Loucy (cell line): ENCODE measurements around the gene SHOX.

Source experiments
- H2AFZ ChIP-seq: fragments of 200-600 bp; sonication (generic); 2 replicates; pipeline ENCODE4 v1.6.0; 2016; ENCODE audit warnings: antibody characterized with exemption, mild to moderate bottlenecking, low read length, moderate library complexity
- H3F3A ChIP-seq: fragments of 200-600 bp; 2 replicates; pipeline ENCODE4 v1.6.0; 2016; ENCODE audit warnings: antibody characterized with exemption, low read depth, mild to moderate bottlenecking
- H3K27me3 ChIP-seq: fragments of 200-600 bp; sonication (generic); 2 replicates; pipeline ENCODE4 v1.6.1; 2014; ENCODE audit warnings: low read length, mild to moderate bottlenecking; ENCODE audit not compliant: insufficient read depth, poor library complexity, severe bottlenecking
- H3K36me3 ChIP-seq: fragments of 200-600 bp; sonication (generic); 2 replicates; pipeline ENCODE4 v1.6.1; 2016; ENCODE audit warnings: low read length; ENCODE audit not compliant: insufficient read depth
- H3K4me1 ChIP-seq: fragments of 200-600 bp; sonication (generic); 2 replicates; pipeline ENCODE4 v1.5.1; 2014; ENCODE audit warnings: low read length, mild to moderate bottlenecking; ENCODE audit not compliant: insufficient read depth, poor library complexity, severe bottlenecking
- H3K4me2 ChIP-seq: fragments of 200-600 bp; sonication (generic); 2 replicates; pipeline ENCODE4 v1.6.0; 2014; ENCODE audit warnings: antibody characterized with exemption, low read length, low read depth, mild to moderate bottlenecking; ENCODE audit not compliant: poor library complexity, severe bottlenecking
- H3K4me3 ChIP-seq: fragments of 200-600 bp; sonication (generic); 2 replicates; pipeline ENCODE4 v1.5.1; 2014; ENCODE audit warnings: low read length, mild to moderate bottlenecking, mixed read lengths; ENCODE audit not compliant: poor library complexity, severe bottlenecking
- H3K79me2 ChIP-seq: fragments of 200-600 bp; sonication (generic); 2 replicates; pipeline ENCODE4 v1.6.1; 2014; ENCODE audit warnings: low read length; ENCODE audit not compliant: insufficient read depth
- H3K9ac ChIP-seq: fragments of 200-600 bp; sonication (generic); 2 replicates; pipeline ENCODE4 v1.6.0; 2014; ENCODE audit warnings: mild to moderate bottlenecking, low read depth, low read length, moderate library complexity; ENCODE audit not compliant: poor library complexity, severe bottlenecking
- H3K9me2 ChIP-seq: fragments of 200-600 bp; sonication (generic); replicated peaks from 2 replicates; pipeline ENCODE4 v1.6.1; 2016; ENCODE audit warnings: low read depth, low read length, mixed read lengths
- H3K9me3 ChIP-seq: fragments of 200-600 bp; sonication (generic); 2 replicates; pipeline ENCODE4 v1.6.1; 2014; ENCODE audit warnings: mild to moderate bottlenecking, antibody characterized with exemption, low read length, low read depth; ENCODE audit not compliant: insufficient read depth
- H4K20me1 ChIP-seq: fragments of 200-600 bp; sonication (generic); 2 replicates; pipeline ENCODE4 v1.6.0; 2014; ENCODE audit warnings: antibody characterized with exemption, low read length, mild to moderate bottlenecking; ENCODE audit not compliant: insufficient read depth, poor library complexity, severe bottlenecking
- EZH2phosphoT487 ChIP-seq: fragments of 200-600 bp; IDR thresholded peaks from 2 replicates; pipeline ENCODE4 v1.6.1; 2018; ENCODE audit warnings: antibody characterized with exemption, mild to moderate bottlenecking, moderate library complexity, borderline replicate concordance
- TF ChIP-seq, protein P1 (sequence below): fragments of 200-600 bp; sonication (generic); conservative IDR thresholded peaks from 2 replicates; pipeline ENCODE4 v1.5.1; 2014; ENCODE audit warnings: mild to moderate bottlenecking, antibody characterized with exemption, low read length

Gene SHOX

DNA sequence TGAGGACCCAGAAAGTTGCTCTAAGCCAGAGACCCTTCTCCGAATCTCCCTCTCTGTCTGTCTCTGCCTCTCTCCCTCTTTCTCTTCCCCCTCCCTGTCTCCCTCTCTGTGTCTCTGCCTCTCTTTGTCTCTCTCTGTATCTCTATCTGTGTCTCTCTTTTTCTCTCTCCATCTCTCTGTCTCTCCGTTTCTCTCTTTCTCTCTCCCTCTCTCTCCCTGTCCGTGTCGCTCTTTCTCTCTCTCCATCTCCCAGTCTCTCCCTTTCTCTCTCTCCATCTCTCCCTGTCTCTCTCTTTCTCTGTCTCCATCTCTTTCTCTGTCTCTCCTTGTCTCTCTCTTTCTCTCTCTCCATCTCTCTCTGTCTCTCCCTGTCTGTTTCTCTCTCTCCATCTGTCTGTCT, 2.6 kb upstream of the SHOX start:
- H3K9ac ChIP-seq = no peak overlapping the region
- H3K27me3 ChIP-seq = no peaks in the 10 kb centered on the region
- no peaks in the 10 kb centered on the region for H3K79me2 ChIP-seq
- H2AFZ ChIP-seq = no peak overlapping the region
- H3K4me3 ChIP-seq = no peak overlapping the region
- TF ChIP-seq, protein P1, sequence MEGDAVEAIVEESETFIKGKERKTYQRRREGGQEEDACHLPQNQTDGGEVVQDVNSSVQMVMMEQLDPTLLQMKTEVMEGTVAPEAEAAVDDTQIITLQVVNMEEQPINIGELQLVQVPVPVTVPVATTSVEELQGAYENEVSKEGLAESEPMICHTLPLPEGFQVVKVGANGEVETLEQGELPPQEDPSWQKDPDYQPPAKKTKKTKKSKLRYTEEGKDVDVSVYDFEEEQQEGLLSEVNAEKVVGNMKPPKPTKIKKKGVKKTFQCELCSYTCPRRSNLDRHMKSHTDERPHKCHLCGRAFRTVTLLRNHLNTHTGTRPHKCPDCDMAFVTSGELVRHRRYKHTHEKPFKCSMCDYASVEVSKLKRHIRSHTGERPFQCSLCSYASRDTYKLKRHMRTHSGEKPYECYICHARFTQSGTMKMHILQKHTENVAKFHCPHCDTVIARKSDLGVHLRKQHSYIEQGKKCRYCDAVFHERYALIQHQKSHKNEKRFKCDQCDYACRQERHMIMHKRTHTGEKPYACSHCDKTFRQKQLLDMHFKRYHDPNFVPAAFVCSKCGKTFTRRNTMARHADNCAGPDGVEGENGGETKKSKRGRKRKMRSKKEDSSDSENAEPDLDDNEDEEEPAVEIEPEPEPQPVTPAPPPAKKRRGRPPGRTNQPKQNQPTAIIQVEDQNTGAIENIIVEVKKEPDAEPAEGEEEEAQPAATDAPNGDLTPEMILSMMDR = no peak
- no peak for TF ChIP-seq EZH2phosphoT487
- H3K9me2 ChIP-seq = no peaks in the 10 kb centered on the region
- no peaks in the 10 kb centered on the region for H3F3A ChIP-seq
- no peaks in the 10 kb centered on the region for H3K9me3 ChIP-seq
- no peaks in the 10 kb centered on the region for H4K20me1 ChIP-seq
- no peaks in the 10 kb centered on the region for H3K36me3 ChIP-seq
- H3K4me2 ChIP-seq = no peak overlapping the region
- H3K4me1 ChIP-seq = no peaks in the 10 kb centered on the region

DNA sequence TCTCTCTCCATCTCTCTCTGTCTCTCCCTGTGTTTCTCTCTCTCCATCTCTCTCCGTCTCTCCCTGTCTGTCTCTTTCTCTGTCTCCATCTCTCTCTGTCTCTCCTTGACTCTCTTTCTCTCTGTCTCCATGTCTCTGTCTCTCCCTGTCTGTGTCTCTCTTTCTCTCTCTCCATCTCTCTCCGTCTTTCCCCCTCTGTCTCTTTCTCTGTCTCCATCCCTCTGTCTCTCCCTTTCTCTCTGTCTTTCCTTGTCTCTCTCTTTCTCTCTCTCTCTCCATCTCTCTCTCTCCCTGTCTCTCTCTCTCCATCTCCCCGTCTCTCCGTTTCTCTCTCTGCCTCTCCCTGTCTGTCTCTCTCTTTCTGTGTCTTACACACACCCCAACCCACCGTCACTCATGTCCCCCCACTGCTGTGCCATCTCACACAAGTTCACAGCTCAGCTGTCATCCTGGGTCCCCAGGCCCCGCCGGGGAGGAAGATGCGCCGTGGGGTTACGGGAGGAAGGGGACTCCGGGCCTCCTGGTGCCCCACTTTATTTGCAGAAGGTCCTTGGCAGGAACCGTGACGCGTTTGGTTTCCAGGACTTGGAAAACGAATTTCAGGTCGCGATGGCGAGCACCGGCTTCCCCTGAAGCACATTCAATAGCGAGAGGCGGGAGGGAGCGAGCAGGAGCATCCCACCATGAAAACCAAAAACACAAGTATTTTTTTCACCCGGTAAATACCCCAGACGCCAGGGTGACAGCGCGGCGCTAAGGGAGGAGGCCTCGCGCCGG, 1.2 kb upstream of the SHOX start:
- Histone ChIP-seq H3K36me3 (no peaks in the 10 kb centered on the region), H3K27me3 (no peaks in the 10 kb centered on the region), H3K9me3 (no peaks in the 10 kb centered on the region), H3K4me3 (no peak overlapping the region), H3K9me2 (no peaks in the 10 kb centered on the region), H2AFZ (no peak overlapping the region), H3K9ac (no peak overlapping the region), H3F3A (no peaks in the 10 kb centered on the region), H4K20me1 (no peaks in the 10 kb centered on the region), H3K4me2 (no peak overlapping the region), H3K4me1 (no peaks in the 10 kb centered on the region), H3K79me2 (no peaks in the 10 kb centered on the region)
- TF ChIP-seq EZH2phosphoT487 = no peak
- TF ChIP-seq, protein P1 = no peak

DNA sequence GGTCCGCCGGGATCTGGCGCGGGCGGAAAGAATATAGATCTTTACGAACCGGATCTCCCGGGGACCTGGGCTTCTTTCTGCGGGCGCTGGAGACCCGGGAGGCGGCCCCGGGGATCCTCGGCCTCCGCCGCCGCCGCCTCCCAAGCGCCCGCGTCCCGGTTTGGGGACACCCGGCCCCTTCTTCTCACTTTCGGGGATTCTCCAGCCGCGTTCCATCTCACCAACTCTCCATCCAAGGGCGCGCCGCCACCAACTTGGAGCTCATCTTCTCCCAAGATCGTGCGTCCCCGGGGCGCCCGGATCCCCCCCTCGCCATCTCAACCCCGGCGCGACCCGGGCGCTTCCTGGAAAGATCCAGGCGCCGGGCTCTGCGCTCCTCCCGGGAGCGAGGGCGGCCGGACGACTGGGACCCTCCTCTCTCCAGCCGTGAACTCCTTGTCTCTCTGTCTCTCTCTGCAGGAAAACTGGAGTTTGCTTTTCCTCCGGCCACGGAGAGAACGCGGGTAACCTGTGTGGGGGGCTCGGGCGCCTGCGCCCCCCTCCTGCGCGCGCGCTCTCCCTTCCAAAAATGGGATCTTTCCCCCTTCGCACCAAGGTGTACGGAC, 482 bp upstream of the SHOX start:
- Histone ChIP-seq H3K9me3 (no peaks in the 10 kb centered on the region), H3K4me2 (no peak overlapping the region), H3K9me2 (no peaks in the 10 kb centered on the region), H3K36me3 (no peaks in the 10 kb centered on the region), H3K27me3 (no peaks in the 10 kb centered on the region), H4K20me1 (no peaks in the 10 kb centered on the region), H3K4me3 (no peak overlapping the region), H3K9ac (no peak overlapping the region), H3F3A (no peaks in the 10 kb centered on the region), H3K79me2 (no peaks in the 10 kb centered on the region), H2AFZ (no peak overlapping the region), H3K4me1 (no peaks in the 10 kb centered on the region)
- TF ChIP-seq EZH2phosphoT487 = no peak
- TF ChIP-seq, protein P1 = no peak
